Naive B cell (primary cell): ENCODE results near the gene UNC119. TPM values are rescaled to one million over a fixed set of nuclear protein-coding genes. Genes with fewer than 3 reads are reported as not detected.

Source experiments
- ATAC-seq, 2 donors: fragments of 150-1000 bp; cut with Tn5 transposase; 2 replicates each; pipeline ENCODE4 v1.10.0; 2021; ENCODE audit warnings: low read depth in 2 of 2, mild to moderate bottlenecking in 2 of 2, moderate library complexity in 2 of 2
- DNase-seq: peaks from one replicate; pipeline ENCODE4 v3.0.0; 2022
- H3K27ac Mint-ChIP-seq, 6 donors: one replicate each; pipeline ENCODE4 v1.8.0; 2020 to 2022; ENCODE audit warnings: mild to moderate bottlenecking in 6 of 6, mixed read lengths in 6 of 6, moderate library complexity in 5 of 6, inconsistent platforms in 2 of 6
- H3K27me3 Mint-ChIP-seq, 3 donors: one replicate each; pipeline ENCODE4 v1.8.0; 2021 to 2022; ENCODE audit warnings: mixed read lengths in 3 of 3, mild to moderate bottlenecking in 1 of 3
- H3K36me3 Mint-ChIP-seq, 2 donors: one replicate each; pipeline ENCODE4 v1.8.0; 2020 to 2022; ENCODE audit warnings: mixed read lengths in 2 of 2, inconsistent platforms in 1 of 2, mild to moderate bottlenecking in 1 of 2
- H3K4me1 Mint-ChIP-seq, 3 donors: one replicate each; pipeline ENCODE4 v1.8.0; 2020 to 2022; ENCODE audit warnings: mixed read lengths in 3 of 3, inconsistent platforms in 1 of 3, mild to moderate bottlenecking in 1 of 3, moderate library complexity in 1 of 3
- H3K4me3 Mint-ChIP-seq, 8 donors: one replicate each; pipeline ENCODE4 v1.8.0; 2020 to 2022; ENCODE audit warnings: mild to moderate bottlenecking in 8 of 8, mixed read lengths in 8 of 8, moderate library complexity in 8 of 8, inconsistent platforms in 2 of 8
- H3K9me3 Mint-ChIP-seq, 7 donors: one replicate each; pipeline ENCODE4 v1.8.0; 2020 to 2022; ENCODE audit warnings: mixed read lengths in 7 of 7, mild to moderate bottlenecking in 5 of 7, inconsistent platforms in 2 of 7, moderate library complexity in 1 of 7
- polyA plus RNA-seq, 6 donors: library from polyadenylated mRNA; unstranded; fragments of 300-500 nt; fragmentation: Illumina TruSeq; gene quantifications; one replicate each; pipeline ENCODE4 v1.2.3, GENCODE V29; 2021; ENCODE audit warnings: low read depth in 6 of 6

The UNC119 gene
- polyA plus RNA-seq: 10 to 100 TPM; 69.7 to 93.0 (median 75.3) TPM

- H3K27ac Mint-ChIP-seq: peak within 1 kb of the TSS; percentile 49 to 99 (median 94)
- ATAC-seq (peak; percentile 55 to 60), DNase-seq (peak; percentile 75)
- peaks cover 59 to 63% (median 62%) of the 10 kb centered on the region in 3 donors for H3K4me1 Mint-ChIP-seq
- H3K4me3 Mint-ChIP-seq: peak within 1 kb of the TSS; percentile 90 to 100 (median 94)
- H3K9me3 Mint-ChIP-seq: no peaks in the 10 kb centered on the region
- H3K27me3 Mint-ChIP-seq: no peaks in the 10 kb centered on the region
- peaks cover 25 to 29% of the 10 kb centered on the region in 2 donors for H3K36me3 Mint-ChIP-seq
Observed at GRCh38 chr17:28552176-28552999, at the start of gene UNC119. TSS of gene UNC119 (minus strand) at chr17:28552624. CDS start at chr17:28552557, 67 bp downstream.

GRCh38 chr17:28599311-28600184 lies 47.1 kb upstream of the UNC119 start:
- DNase-seq (peak; percentile 51), ATAC-seq (peak; percentile 53 to 59)
- Mint-ChIP-seq H3K27me3 (no peaks in the 10 kb centered on the region), H3K4me1 (peaks cover 22 to 26% (median 24%) of the 10 kb centered on the region in 3 donors), H3K4me3 (peak overlapping the region; percentile 87 to 96 (median 94)), H3K27ac (peak overlapping the region; percentile 91 to 98 (median 96)), H3K9me3 (no peaks in the 10 kb centered on the region), H3K36me3 (no peaks in the 10 kb centered on the region)

GRCh38 chr17:28598799-28599310 lies 46.4 kb upstream of the UNC119 start, which contains the start of gene SPAG5:
TSS of gene SPAG5 (minus strand) at chr17:28599025. CDS start at chr17:28598946, 79 bp downstream.
- peak; percentile 92 to 93 for ATAC-seq
- peak; percentile 96 for DNase-seq
- H3K27me3 Mint-ChIP-seq: no peaks in the 10 kb centered on the region
- no peaks in the 10 kb centered on the region for H3K9me3 Mint-ChIP-seq
- peak within 1 kb of the TSS; percentile 91 to 98 (median 96) for H3K27ac Mint-ChIP-seq
- peak within 1 kb of the TSS; percentile 87 to 96 (median 94) for H3K4me3 Mint-ChIP-seq
- peaks cover 22 to 26% (median 24%) of the 10 kb centered on the region in 3 donors for H3K4me1 Mint-ChIP-seq
- no peaks in the 10 kb centered on the region for H3K36me3 Mint-ChIP-seq

- Mint-ChIP-seq H3K27me3 (no peaks in the 10 kb centered on the region), H3K4me3 (peak overlapping the region; percentile 87 to 96 (median 94)), H3K4me1 (peaks cover 22 to 26% (median 24%) of the 10 kb centered on the region in 3 donors), H3K36me3 (no peaks in the 10 kb centered on the region), H3K9me3 (no peaks in the 10 kb centered on the region), H3K27ac (peak overlapping the region in 5 of 6 donors; percentile 29 to 92 (median 90))
- DNase-seq: no peak
- ATAC-seq: no peak
Observed at GRCh38 chr17:28598389-28598788, 46.0 kb upstream of the UNC119 start.

- peak overlapping the region; percentile 19 to 91 (median 81) for H3K27ac Mint-ChIP-seq
- H3K4me1 Mint-ChIP-seq: peaks cover 22 to 26% (median 24%) of the 10 kb centered on the region in 3 donors
- ATAC-seq: no peak
- no peaks in the 10 kb centered on the region for H3K36me3 Mint-ChIP-seq
- no peaks in the 10 kb centered on the region for H3K9me3 Mint-ChIP-seq
- H3K4me3 Mint-ChIP-seq: peak overlapping the region; percentile 87 to 96 (median 94)
- DNase-seq: no peak
- no peaks in the 10 kb centered on the region for H3K27me3 Mint-ChIP-seq
Observed at GRCh38 chr17:28597606-28598383, 45.4 kb upstream of the UNC119 start.

- H3K36me3 Mint-ChIP-seq: no peaks in the 10 kb centered on the region
- no peak overlapping the region for H3K4me3 Mint-ChIP-seq
- no peaks in the 10 kb centered on the region for H3K27me3 Mint-ChIP-seq
- H3K27ac Mint-ChIP-seq: no peak overlapping the region
- H3K4me1 Mint-ChIP-seq: peaks cover 0 to under 1% (median 0%) of the 10 kb centered on the region in 3 donors
- ATAC-seq (no peak), DNase-seq (no peak)
- H3K9me3 Mint-ChIP-seq: no peaks in the 10 kb centered on the region
Observed at GRCh38 chr17:28592260-28592659, 39.8 kb upstream of the UNC119 start.

GRCh38 chr17:28585851-28586250 lies 33.4 kb upstream of the UNC119 start:
- peaks cover 0 to 5% of the 10 kb centered on the region in 2 donors for H3K36me3 Mint-ChIP-seq
- H3K4me1 Mint-ChIP-seq: no peaks in the 10 kb centered on the region
- no peak overlapping the region for H3K27ac Mint-ChIP-seq
- DNase-seq (no peak), ATAC-seq (no peak)
- no peaks in the 10 kb centered on the region for H3K9me3 Mint-ChIP-seq
- H3K4me3 Mint-ChIP-seq: no peak overlapping the region
- H3K27me3 Mint-ChIP-seq: no peaks in the 10 kb centered on the region

GRCh38 chr17:28584434-28584833 lies 32.0 kb upstream of the UNC119 start:
- Mint-ChIP-seq H3K27me3 (no peaks in the 10 kb centered on the region), H3K36me3 (peaks cover 0 to 5% of the 10 kb centered on the region in 2 donors)

GRCh38 chr17:28582513-28582912 lies 30.1 kb upstream of the UNC119 start:
- no peak for DNase-seq
- Mint-ChIP-seq H3K27me3 (no peaks in the 10 kb centered on the region), H3K4me3 (no peak overlapping the region)

More at GRCh38 chr17:28584434-28584833, 32.0 kb upstream of the UNC119 start:
- Mint-ChIP-seq H3K4me3 (no peak overlapping the region), H3K27ac (no peak overlapping the region), H3K9me3 (no peaks in the 10 kb centered on the region), H3K4me1 (no peaks in the 10 kb centered on the region)
- ATAC-seq (no peak), DNase-seq (no peak)

GRCh38 chr17:28580959-28581358 lies 28.5 kb upstream of the UNC119 start:
- ATAC-seq (no peak), DNase-seq (no peak)
- peaks cover 10 to 17% (median 12%) of the 10 kb centered on the region in 3 donors for H3K4me1 Mint-ChIP-seq
- H3K27ac Mint-ChIP-seq: no peak overlapping the region
- H3K9me3 Mint-ChIP-seq: no peaks in the 10 kb centered on the region
- H3K4me3 Mint-ChIP-seq: no peak overlapping the region
- peaks cover 0 to 4% of the 10 kb centered on the region in 2 donors for H3K36me3 Mint-ChIP-seq
- no peaks in the 10 kb centered on the region for H3K27me3 Mint-ChIP-seq

More at GRCh38 chr17:28582513-28582912, 30.1 kb upstream of the UNC119 start:
- Mint-ChIP-seq H3K4me1 (peaks cover 0 to 2% (median 0%) of the 10 kb centered on the region in 3 donors), H3K36me3 (peaks cover 0 to 5% of the 10 kb centered on the region in 2 donors), H3K9me3 (no peaks in the 10 kb centered on the region), H3K27ac (no peak overlapping the region)
- no peak for ATAC-seq

- H3K4me3 Mint-ChIP-seq: no peak overlapping the region
Observed at GRCh38 chr17:28579526-28579925, 27.1 kb upstream of the UNC119 start.

More at GRCh38 chr17:28579526-28579925, 27.1 kb upstream of the UNC119 start:
- H3K9me3 Mint-ChIP-seq: no peaks in the 10 kb centered on the region
- H3K4me1 Mint-ChIP-seq: peaks cover 13 to 20% (median 15%) of the 10 kb centered on the region in 3 donors
- no peaks in the 10 kb centered on the region for H3K36me3 Mint-ChIP-seq
- H3K27ac Mint-ChIP-seq: no peak overlapping the region
- no peaks in the 10 kb centered on the region for H3K27me3 Mint-ChIP-seq
- ATAC-seq (no peak), DNase-seq (no peak)
